NCI-H526 (cell line): ENCODE data around the gene SCFD2.

Source experiments
- DNase-seq, 2 experiments: peaks; one replicate each; lab custom pipeline; 2025; lab: John Stamatoyannopoulos, UW

SCFD2 gene

DNA sequence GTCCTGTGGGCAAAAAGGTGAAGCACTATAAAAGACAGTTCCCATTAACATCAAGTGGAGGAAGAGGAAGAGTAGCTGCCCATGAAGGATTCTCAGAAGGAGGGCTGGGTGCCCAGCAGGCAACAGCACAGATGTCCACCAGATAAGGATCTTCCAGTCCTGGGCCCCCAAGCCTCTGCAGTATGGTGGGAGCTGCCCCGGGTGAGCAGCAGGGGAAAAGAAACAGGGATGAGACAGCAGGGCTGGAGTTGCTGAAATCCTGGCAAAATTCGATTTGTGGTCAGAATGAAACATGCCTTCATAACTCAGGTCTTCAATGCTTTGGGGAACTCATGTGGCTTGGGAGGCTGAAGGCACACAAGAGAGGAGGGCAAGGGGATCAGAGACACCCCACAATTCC lies 409.2 kb downstream of the SCFD2 start:
- no peak for DNase-seq

- peak in 1 of 2 experiments; percentile 6 for DNase-seq
These were observed 411.2 kb downstream of the SCFD2 start for GRCh38 chr4:52954560-52955170.

GRCh38 chr4:52952540-52952939 lies 413.3 kb downstream of the SCFD2 start:
- no peak for DNase-seq

- no peak for DNase-seq
These were observed 414.8 kb downstream of the SCFD2 start for GRCh38 chr4:52951016-52951415.

GRCh38 chr4:52950226-52950625 lies 415.6 kb downstream of the SCFD2 start:
- no peak for DNase-seq

GRCh38 chr4:52949336-52949735 lies 416.5 kb downstream of the SCFD2 start:
- DNase-seq: no peak

GRCh38 chr4:52948057-52948423 lies 417.8 kb downstream of the SCFD2 start:
- no peak for DNase-seq

DNA sequence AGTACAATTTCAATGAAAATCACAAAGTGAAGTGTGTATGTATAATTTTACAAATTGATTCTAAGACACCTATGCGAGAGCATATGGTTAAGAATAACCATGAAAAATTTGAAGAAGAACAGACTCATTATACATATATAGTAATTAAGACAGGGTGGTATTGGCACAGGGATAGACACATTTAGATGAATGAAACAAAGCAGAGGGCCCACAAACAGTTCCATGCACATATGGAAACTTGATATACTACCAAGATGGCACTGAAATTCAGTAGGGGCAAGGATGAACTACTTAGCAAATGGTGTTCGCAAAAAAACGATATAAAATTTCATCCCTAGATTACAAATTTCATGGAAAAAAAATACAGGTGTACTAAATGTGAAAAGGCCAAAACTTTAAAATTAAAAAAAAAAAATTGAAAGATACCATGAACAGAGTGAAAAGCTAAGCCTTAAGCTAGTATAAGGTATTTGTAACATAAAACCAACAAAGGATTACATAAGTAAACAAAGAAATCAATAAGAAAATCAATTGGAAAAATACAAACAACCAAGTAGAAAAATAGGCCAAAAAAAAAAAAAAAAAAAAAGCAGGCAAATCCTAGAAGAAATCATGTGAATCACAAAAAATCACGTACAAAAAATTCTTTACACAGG lies 418.3 kb downstream of the SCFD2 start:
- no peak for DNase-seq

DNA sequence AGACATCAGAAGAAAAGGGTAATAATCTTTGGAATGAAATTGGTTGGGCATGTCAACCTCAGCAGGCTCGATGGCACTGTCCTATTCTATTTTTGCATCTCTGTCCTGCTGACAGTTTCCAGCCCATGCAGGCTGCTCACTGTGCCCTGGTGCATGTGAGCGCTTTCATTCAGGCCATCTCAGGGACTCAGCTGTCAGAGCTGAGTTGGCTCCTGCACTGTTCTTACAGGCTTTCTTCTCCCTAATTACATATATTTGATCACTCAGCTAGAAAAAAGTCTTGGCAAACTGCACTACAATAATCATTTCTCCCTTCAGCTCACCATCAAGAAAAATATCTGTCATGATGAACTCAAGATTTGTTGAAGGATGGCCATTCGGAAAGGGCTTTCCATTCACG lies 419.0 kb downstream of the SCFD2 start:
- DNase-seq: no peak

DNA sequence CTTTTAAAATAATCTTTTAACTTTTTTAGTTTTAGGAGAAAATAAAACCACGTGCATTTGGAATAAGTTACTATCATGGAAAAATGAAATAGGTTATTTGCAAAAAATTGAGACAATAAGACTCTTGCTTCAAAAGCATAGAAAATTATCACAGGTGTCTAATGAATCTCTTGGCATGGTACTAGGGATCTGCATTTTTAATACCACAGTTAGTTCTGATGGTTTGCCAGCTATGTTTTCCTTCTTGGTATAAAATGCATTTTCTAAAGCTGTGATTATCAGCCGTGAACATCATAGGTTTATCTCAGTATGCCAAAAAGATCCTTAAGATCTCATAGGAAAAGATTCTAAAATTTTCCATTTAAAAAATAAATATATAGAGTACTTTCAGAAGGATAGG lies 419.9 kb downstream of the SCFD2 start:
- no peak for DNase-seq

DNA sequence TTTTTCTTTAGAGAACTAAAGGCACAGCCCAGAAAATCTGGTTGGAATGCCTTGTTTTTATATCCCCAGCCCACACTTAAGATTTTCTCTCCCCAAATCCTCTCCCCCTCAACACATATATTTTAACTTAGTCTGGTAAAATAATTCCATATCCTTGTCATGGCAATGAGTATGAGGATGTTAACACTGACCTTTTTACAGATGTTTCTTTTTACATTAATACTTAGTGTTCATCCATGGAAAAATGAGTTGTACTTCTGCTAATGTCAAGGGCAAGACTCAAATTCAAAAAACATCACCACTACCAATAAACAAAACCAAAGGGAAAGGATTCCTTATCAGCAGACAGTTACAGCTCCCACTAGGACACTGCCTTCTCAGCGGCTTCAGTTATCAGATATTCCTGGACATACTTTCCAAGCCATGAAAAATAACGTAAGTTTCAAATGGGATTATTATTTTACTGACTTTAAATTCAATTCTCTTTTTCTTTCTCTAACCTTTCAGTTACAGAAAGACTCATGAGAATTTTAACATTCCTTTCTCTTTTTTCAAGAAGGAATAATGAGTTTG lies 420.4 kb downstream of the SCFD2 start:
- DNase-seq: no peak

DNA sequence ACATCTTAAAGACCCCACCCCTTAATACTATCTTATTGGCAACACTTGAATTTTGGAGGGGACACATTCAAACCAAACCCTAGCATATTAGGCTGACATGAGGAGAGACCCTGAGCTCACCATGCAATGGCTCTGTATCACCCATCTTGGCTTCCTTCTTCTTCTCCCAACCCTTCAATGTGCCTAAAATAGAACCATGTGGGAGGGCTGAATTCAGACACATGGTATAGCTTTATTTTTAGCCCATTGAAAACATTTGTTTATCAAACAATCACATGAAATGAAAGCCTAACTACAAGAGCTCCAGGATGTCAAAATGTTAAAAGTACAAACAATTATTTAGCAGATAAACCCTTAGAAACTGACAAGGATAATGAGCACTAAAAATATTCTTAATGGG lies 422.2 kb downstream of the SCFD2 start:
- DNase-seq: no peak

DNA sequence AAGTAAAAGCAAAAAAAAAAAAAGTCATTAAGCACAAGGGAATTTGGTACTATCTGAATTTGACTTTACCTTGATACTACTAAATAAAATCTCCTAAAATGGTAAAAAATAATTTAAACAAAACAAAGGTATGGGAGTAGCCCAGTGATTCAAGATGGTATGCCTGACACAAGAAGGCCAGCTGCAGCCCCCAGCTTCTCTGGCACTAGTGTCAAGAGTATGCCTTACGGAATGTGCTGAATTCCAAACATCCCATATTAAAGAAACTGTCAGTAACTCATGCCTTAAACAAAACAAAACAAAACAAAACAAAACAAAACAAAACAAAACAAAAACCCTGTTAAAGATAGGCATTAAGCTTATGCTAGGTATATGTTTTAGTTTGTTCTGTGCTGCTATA lies 422.9 kb downstream of the SCFD2 start:
- no peak for DNase-seq

- no peak for DNase-seq
These were observed 424.4 kb downstream of the SCFD2 start for GRCh38 chr4:52941450-52941849.

GRCh38 chr4:52939739-52940138 lies 426.1 kb downstream of the SCFD2 start:
- no peak for DNase-seq

GRCh38 chr4:52939325-52939724 lies 426.5 kb downstream of the SCFD2 start:
- no peak for DNase-seq

DNA sequence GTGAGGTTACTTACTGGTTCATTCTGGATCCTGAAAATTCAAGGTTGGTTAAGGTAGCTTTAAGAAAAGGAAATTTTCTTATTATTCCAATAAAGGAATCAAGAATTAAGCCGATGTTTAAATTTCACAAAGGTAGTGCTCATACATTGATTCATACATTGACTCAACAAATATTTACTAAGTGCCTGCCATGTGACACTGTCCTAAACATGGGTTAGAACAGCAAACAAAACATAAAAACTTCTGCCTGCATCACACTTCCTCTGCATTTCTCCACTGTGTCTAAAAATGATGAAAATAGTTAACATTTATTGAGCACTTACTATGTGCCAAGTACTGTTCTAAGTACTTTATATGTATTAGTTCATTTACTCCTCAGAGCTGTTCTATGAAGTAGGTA lies 428.0 kb downstream of the SCFD2 start:
- no peak for DNase-seq

DNA sequence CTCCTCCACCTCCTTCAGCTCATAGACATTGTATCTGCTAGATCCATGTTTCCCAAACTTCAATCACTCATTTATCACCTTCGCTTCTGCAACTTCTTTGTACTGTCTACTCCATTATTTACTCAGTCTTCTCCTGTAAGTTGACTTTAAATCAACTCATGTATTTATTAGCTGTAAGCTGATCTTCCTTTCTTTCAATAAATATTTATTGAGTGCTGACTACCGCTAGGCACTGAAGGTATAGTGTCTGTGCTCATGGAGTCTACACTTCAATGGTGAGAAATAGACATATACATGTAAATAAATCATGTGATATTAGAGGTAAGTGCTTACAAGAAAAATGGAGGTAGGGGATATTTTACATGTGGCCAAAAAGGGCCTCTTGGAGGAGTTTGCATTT lies 429.1 kb downstream of the SCFD2 start:
- no peak for DNase-seq

- no peak for DNase-seq
These were observed 430.5 kb downstream of the SCFD2 start for GRCh38 chr4:52935317-52935716.

DNA sequence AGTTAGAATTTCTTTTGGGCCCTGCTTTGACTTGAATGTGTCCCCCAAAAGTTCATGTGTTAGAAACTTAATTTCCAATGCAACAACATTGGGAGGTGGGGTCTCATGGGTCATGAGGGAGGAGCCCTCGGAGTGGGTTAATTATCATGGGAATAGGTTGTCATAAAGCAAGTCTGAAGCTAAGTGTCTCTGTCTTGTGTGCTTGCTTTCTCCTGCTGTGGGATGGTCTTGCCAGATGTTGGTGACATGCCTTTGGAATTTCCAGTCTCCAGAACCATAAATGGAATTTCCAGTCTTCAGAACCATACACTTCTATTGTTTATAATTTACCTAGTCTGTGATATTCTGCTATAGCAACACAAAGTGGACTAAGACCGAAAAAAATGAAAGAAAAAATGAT lies 432.1 kb downstream of the SCFD2 start:
- DNase-seq: no peak

- DNase-seq: no peak
These were observed 433.0 kb downstream of the SCFD2 start for GRCh38 chr4:52932591-52933470.

DNA sequence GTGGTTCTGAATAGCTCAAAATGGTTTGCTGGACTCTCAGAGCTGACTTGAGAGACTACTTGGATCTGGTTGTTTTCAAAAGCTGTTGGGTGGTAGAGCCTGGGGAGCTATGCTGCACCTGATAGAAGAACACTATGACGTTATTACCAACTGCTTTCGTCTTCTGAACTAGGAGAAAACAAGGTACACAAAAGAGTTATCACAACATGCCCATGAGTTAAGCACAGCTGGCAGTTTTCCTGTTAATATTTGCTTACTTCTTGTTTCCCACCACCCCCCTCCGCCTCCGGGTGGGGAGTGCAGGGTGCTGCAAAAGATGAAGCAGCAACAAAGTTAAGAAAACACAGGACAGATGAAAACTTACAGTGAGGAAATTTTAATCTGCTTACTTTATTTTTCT lies 434.6 kb downstream of the SCFD2 start:
- DNase-seq: no peak
